SK-N-SH (cell line): Measurements from ENCODE around the gene KIF4A. TPM values are rescaled to one million over a fixed set of nuclear protein-coding genes. Genes with fewer than 3 reads are reported as not detected.
A peak's percentile ranks its signal among the peaks of the same experiment; 100 is the strongest.

Experiments
- CTCF ChIA-PET: fragments of 300-600, 350-600 bp; formaldehyde crosslinking; extraction: SDS; loops from one replicate; lab custom pipeline; 2021; lab: Yijun Ruan, JAX
- POLR2A ChIA-PET: fragments of 350-600 bp; sonication (Branson Sonifier 250); formaldehyde crosslinking; extraction: SDS; loops from one replicate; lab custom pipeline; 2020; ENCODE audit warnings: antibody characterized with exemption, inconsistent platforms; lab: Yijun Ruan, JAX
- DNase-seq: peaks from one replicate; pipeline ENCODE4 v3.0.0; 2012
- H2AFZ ChIP-seq: fragments of 200-600 bp; sonication (generic); 2 replicates; pipeline ENCODE4 v1.8.1; 2016; ENCODE audit warnings: antibody characterized with exemption, mild to moderate bottlenecking, low read depth
- H3F3A ChIP-seq: fragments of 200-600 bp; sonication (generic); replicated peaks from 2 replicates; pipeline ENCODE3; 2016; ENCODE audit warnings: antibody characterized with exemption, mild to moderate bottlenecking; ENCODE audit not compliant: insufficient read depth
- H3K27ac ChIP-seq, 2 experiments: fragments of 200-500 bp in 1 of 2; fragments of 200-600 bp in 1 of 2; sonication (Bioruptor generic) in 1 of 2; sonication (generic), shearing (Covaris generic) in 1 of 2; 2 replicates each; pipeline versions ENCODE4 v1.5.1 to v1.6.1; 2014 to 2016; ENCODE audit warnings: low read depth in 2 of 2, inconsistent platforms in 1 of 2, low read length in 1 of 2, mild to moderate bottlenecking in 1 of 2, mixed read lengths in 1 of 2
- H3K27me3 ChIP-seq: fragments of 200-600 bp; sonication (generic), shearing (Covaris generic); 2 replicates; pipeline ENCODE4 v1.6.1; 2016; ENCODE audit warnings: mixed run types; ENCODE audit not compliant: insufficient read depth
- H3K36me3 ChIP-seq, 2 experiments: fragments of 200-500 bp in 1 of 2; fragments of 200-600 bp in 1 of 2; sonication (Bioruptor generic) in 1 of 2; sonication (generic) in 1 of 2; replicated peaks in 1 of 2; 2 replicates each; pipeline versions ENCODE3 to v1.5.1; 2014 to 2016; ENCODE audit warnings: low read length in 1 of 2, mild to moderate bottlenecking in 1 of 2; ENCODE audit not compliant: insufficient read depth in 2 of 2, control insufficient read depth in 1 of 2
- H3K4me1 ChIP-seq, 2 experiments: fragments of 200-500 bp in 1 of 2; fragments of 200-600 bp in 1 of 2; sonication (Bioruptor generic) in 1 of 2; sonication (generic), shearing (Covaris generic) in 1 of 2; 2 replicates each; pipeline versions ENCODE4 v1.5.1 to v1.6.1; 2014 to 2016; ENCODE audit warnings: low read depth in 1 of 2, low read length in 1 of 2, mixed run types in 1 of 2; ENCODE audit not compliant: insufficient read depth in 2 of 2, control insufficient read depth in 1 of 2
- H3K4me2 ChIP-seq: fragments of 200-600 bp; sonication (generic), shearing (Covaris generic); 2 replicates; pipeline ENCODE4 v1.6.1; 2017; ENCODE audit warnings: mixed run types
- H3K4me3 ChIP-seq, 2 experiments: fragments of 200-500 bp in 1 of 2; fragments of 200-600 bp in 1 of 2; sonication (Bioruptor generic) in 1 of 2; sonication (generic), shearing (Covaris generic) in 1 of 2; 2 replicates each; pipeline versions ENCODE4 v1.5.1 to v1.8.1; 2014 to 2016; ENCODE audit warnings: low read depth in 2 of 2, inconsistent platforms in 1 of 2, low read length in 1 of 2, mild to moderate bottlenecking in 1 of 2, mixed read lengths in 1 of 2, moderate library complexity in 1 of 2
- H3K79me2 ChIP-seq: fragments of 200-600 bp; sonication (generic); 2 replicates; pipeline ENCODE4 v1.8.1; 2017; ENCODE audit warnings: mild to moderate bottlenecking; ENCODE audit not compliant: insufficient read depth
- H3K9ac ChIP-seq: fragments of 200-600 bp; sonication (generic); 2 replicates; pipeline ENCODE4 v1.6.1; 2017; ENCODE audit warnings: mixed run types
- H3K9me2 ChIP-seq: fragments of 200-600 bp; sonication (generic); 2 replicates; pipeline ENCODE4 v1.6.1; 2017; ENCODE audit warnings: mixed run types
- H3K9me3 ChIP-seq: fragments of 200-600 bp; sonication (generic); 2 replicates; pipeline ENCODE4 v1.6.1; 2017; ENCODE audit warnings: mixed run types, mild to moderate bottlenecking, moderate library complexity
- H4K20me1 ChIP-seq: fragments of 200-600 bp; sonication (generic); 2 replicates; pipeline ENCODE4 v1.6.1; 2017; ENCODE audit warnings: mild to moderate bottlenecking, mixed run types; ENCODE audit not compliant: insufficient read depth
- CHD2 ChIP-seq: fragments of 150-350 bp; IDR thresholded peaks from 2 replicates; pipeline ENCODE4 v1.6.1; 2018; ENCODE audit warnings: low read length; ENCODE audit not compliant: partially characterized antibody
- CTCF ChIP-seq: fragments of 200-600 bp; sonication (generic); IDR thresholded peaks from 2 replicates; pipeline ENCODE4 v1.6.1; 2017; ENCODE audit warnings: antibody characterized with exemption, mild to moderate bottlenecking, moderate library complexity
- EP300 ChIP-seq, 2 experiments: IDR thresholded peaks; 2 replicates each; pipeline versions ENCODE4 v1.4.0 to v1.6.1; 2012; ENCODE audit warnings: borderline replicate concordance in 1 of 2, low read depth in 1 of 2, low read length in 1 of 2
- FOXJ3 ChIP-seq: sonication (generic); formaldehyde crosslinking; IDR thresholded peaks from 2 replicates; pipeline ENCODE4 v1.5.1; 2020; ENCODE audit warnings: mild to moderate bottlenecking, missing genetic modification reagents
- FOXM1 ChIP-seq: IDR thresholded peaks from 2 replicates; pipeline ENCODE4 v1.4.0; 2012; ENCODE audit warnings: low read depth, mild to moderate bottlenecking
- GABPA ChIP-seq: IDR thresholded peaks from 2 replicates; pipeline ENCODE4 v1.4.0; 2012; ENCODE audit warnings: low read depth, mild to moderate bottlenecking
- GATA2 ChIP-seq: sonication (generic); formaldehyde crosslinking; IDR thresholded peaks from 2 replicates; pipeline ENCODE4 v1.5.0; 2020; ENCODE audit warnings: mild to moderate bottlenecking, missing genetic modification reagents
- IRF3 ChIP-seq: fragments of 150-350 bp; IDR thresholded peaks from 2 replicates; pipeline ENCODE4 v1.6.1; 2016; ENCODE audit warnings: mild to moderate bottlenecking, low read depth, low read length
- JUND ChIP-seq: IDR thresholded peaks from 2 replicates; pipeline ENCODE4 v1.4.0; 2012
- MEF2A ChIP-seq: IDR thresholded peaks from 2 replicates; pipeline ENCODE4 v1.4.0; 2012; ENCODE audit warnings: low read depth, borderline replicate concordance
- NRF1 ChIP-seq: IDR thresholded peaks from 2 replicates; pipeline ENCODE4 v1.6.1; 2012; ENCODE audit warnings: low read depth, mild to moderate bottlenecking, low read length
- PBX3 ChIP-seq: IDR thresholded peaks from 2 replicates; pipeline ENCODE4; 2012
- POLR2AphosphoS5 ChIP-seq: IDR thresholded peaks from 2 replicates; pipeline ENCODE4 v1.6.1; 2012; ENCODE audit warnings: low read depth, low read length
- RAD21 ChIP-seq: IDR thresholded peaks from 2 replicates; pipeline ENCODE4 v1.6.1; 2012; ENCODE audit warnings: mild to moderate bottlenecking, low read length
- RXRA ChIP-seq: IDR thresholded peaks from 2 replicates; pipeline ENCODE4 v1.4.0; 2012; ENCODE audit warnings: low read depth, mild to moderate bottlenecking, borderline replicate concordance
- SIN3A ChIP-seq: IDR thresholded peaks from 2 replicates; pipeline ENCODE4 v1.6.1; 2012; ENCODE audit warnings: low read depth, mild to moderate bottlenecking, low read length, moderate library complexity, borderline replicate concordance
- TCF12 ChIP-seq: IDR thresholded peaks from 2 replicates; pipeline ENCODE4 v1.4.0; 2012
- TEAD4 ChIP-seq: IDR thresholded peaks from 2 replicates; pipeline ENCODE4 v1.4.0; 2012; ENCODE audit warnings: mild to moderate bottlenecking, borderline replicate concordance; ENCODE audit not compliant: insufficient read depth
- USF1 ChIP-seq: IDR thresholded peaks from 2 replicates; pipeline ENCODE4 v1.4.0; 2012; ENCODE audit warnings: low read depth, borderline replicate concordance
- ZBTB33 ChIP-seq: IDR thresholded peaks from 2 replicates; pipeline ENCODE4 v1.4.0; 2012; ENCODE audit warnings: low read depth, borderline replicate concordance
- WGBS: methylation state at CpG from one replicate; pipeline ENCODE4 v1.1.6; 2017; ENCODE audit warnings: low lambda C conversion rate; 5-methylcytosine and 5-hydroxymethylcytosine counted together
- polyA plus RNA-seq, 3 experiments: library from polyadenylated mRNA; depleted of rRNA; stranded (reverse); fragments of >200 nt; gene quantifications; 2 replicates each; pipeline ENCODE4 v1.2.3, GENCODE V29; 2012

The KIF4A gene
- polyA plus RNA-seq, 1 of the 3 experiments (the other 2 are of a cell fraction): 11.5 TPM

GRCh38 chrX:70437011-70437410 lies 147.1 kb downstream of the KIF4A start:
- H4K20me1 ChIP-seq: no peaks in the 10 kb centered on the region
- 52% methylated on average over 2 of the region's 2 CpGs for WGBS
- H3K4me1 ChIP-seq: peaks cover 0 to 8% of the 10 kb centered on the region in 2 experiments; a peak in 1 of 4 replicates
- H3K27me3 ChIP-seq: no peaks in the 10 kb centered on the region; the same call in 1 of the 2 replicates
- no peak overlapping the region for H2AFZ ChIP-seq
- no peaks in the 10 kb centered on the region for H3K9me3 ChIP-seq
- no peaks in the 10 kb centered on the region for H3K79me2 ChIP-seq
- H3K9ac ChIP-seq: no peak overlapping the region
- no peak for DNase-seq
- no peaks in the 10 kb centered on the region for H3K36me3 ChIP-seq
- H3K9me2 ChIP-seq: no peaks in the 10 kb centered on the region
- no peaks in the 10 kb centered on the region for H3F3A ChIP-seq
- no peak overlapping the region for H3K4me2 ChIP-seq
- ChIA-PET POLR2A (no interaction called here), CTCF (no interaction called here)
- H3K4me3 ChIP-seq: no peak overlapping the region
- TF ChIP-seq POLR2AphosphoS5 (no peak), RAD21 (no peak), PBX3 (no peak), CHD2 (no peak), EP300 (IDR thresholded peaks at IDR 0.05; ENCODE audit: borderline replicate concordance in 1 of 2, low read depth in 1 of 2, low read length in 1 of 2) (no peak)
- H3K27ac ChIP-seq: no peak overlapping the region

GRCh38 chrX:70437921-70438665 lies 148.2 kb downstream of the KIF4A start:
- Histone ChIP-seq H3K79me2 (no peaks in the 10 kb centered on the region), H3K27me3 (no peaks in the 10 kb centered on the region; the same call in 1 of the 2 replicates), H3F3A (no peaks in the 10 kb centered on the region), H4K20me1 (no peaks in the 10 kb centered on the region), H3K4me1 (peaks cover 0 to 8% of the 10 kb centered on the region in 2 experiments; a peak in 1 of 4 replicates), H3K4me3 (no peak overlapping the region), H3K4me2 (no peak overlapping the region), H3K9me2 (no peaks in the 10 kb centered on the region), H3K9me3 (no peaks in the 10 kb centered on the region), H3K36me3 (no peaks in the 10 kb centered on the region), H2AFZ (peak overlapping the region; percentile 65; the same call in 1 of the 2 replicates), H3K27ac (no peak overlapping the region), H3K9ac (no peak overlapping the region)
- ChIA-PET POLR2A (no interaction called here), CTCF (no interaction called here)
- WGBS: 48% methylated on average over 8 of the region's 8 CpGs
- DNase-seq: no peak
- TF ChIP-seq ZBTB33: no peak
- no peak for TF ChIP-seq TEAD4
- no peak for TF ChIP-seq SIN3A
- no peak for TF ChIP-seq IRF3
- TF ChIP-seq FOXM1: no peak
- no peak for TF ChIP-seq FOXJ3 (CRISPR knock-in tag)
- TF ChIP-seq GATA2 (CRISPR knock-in tag): no peak
- TF ChIP-seq TCF12: no peak
- TF ChIP-seq MEF2A: no peak
- TF ChIP-seq PBX3: no peak
- TF ChIP-seq RXRA: no peak
- no peak for TF ChIP-seq JUND
- TF ChIP-seq GABPA: no peak
- no peak for TF ChIP-seq CTCF
- TF ChIP-seq USF1: no peak
- no peak for TF ChIP-seq NRF1
